ENCODE data around the gene UQCR10. TPM values are rescaled to one million over a fixed set of nuclear protein-coding genes. Genes with fewer than 3 reads are reported as not detected.

UQCR10 gene
- total and polyA plus RNA-seq, 9 of the 15 experiments (the other 6 are each of a cell fraction or from before 2014, with no cell fraction given) = 128 to 903 (median 163) TPM

DNA sequence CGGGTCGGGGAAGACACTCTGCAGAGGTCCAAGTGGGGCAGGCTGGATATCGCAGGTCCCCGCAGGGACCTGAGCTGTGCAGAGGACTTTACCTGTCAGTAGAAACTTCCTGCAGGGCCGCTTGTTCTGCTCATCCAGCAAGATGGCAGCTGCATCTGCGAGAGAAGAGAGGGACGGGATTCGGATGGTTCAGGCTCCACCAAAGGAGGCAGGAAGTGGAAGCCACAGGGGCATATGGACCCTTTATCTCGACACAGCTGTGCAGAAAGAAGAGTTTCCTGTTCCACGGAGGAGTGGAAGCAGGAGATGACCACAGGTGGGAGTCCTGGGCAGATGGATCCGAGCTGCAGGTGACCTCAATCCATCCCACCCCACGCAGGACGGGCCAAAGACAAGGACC lies 24.8 kb upstream of the UQCR10 start:
- ChIA-PET CTCF (ENCODE audit: low intra/inter-chr PET ratio) (no interaction called here), POLR2A (no interaction called here)
- WGBS (ENCODE audit: insufficient coverage, low coverage, missing lambda C conversion rate) = 33% methylated on average over 6 of the region's 13 CpGs

More for the DNA sequence above, 24.8 kb upstream of the UQCR10 start:
- Histone ChIP-seq H3K4me1 (replicated peaks in 1 of 2; ENCODE audit: control insufficient read depth in 2 of 2, insufficient read depth in 2 of 2, low read length in 2 of 2) (peaks cover 0 to 7% of the 10 kb centered on the region in 2 experiments; a peak in 2 of 5 replicates), H3K27ac (ENCODE audit: extremely low read depth, low read depth, low read length) (no peak overlapping the region), H3K9ac (ENCODE audit: insufficient read depth in 1 of 2, low read depth in 2 of 2, low read length in 2 of 2) (0 out of 4 replicates have a peak overlapping the region, but pooled peaks of 1 of the 2 experiments have one; percentile 58), H3K27me3 (ENCODE audit: control insufficient read depth in 2 of 2, insufficient read depth in 2 of 2, low read length in 2 of 2) (no peaks in the 10 kb centered on the region), H3K4me2 (ENCODE audit: insufficient read depth, low read length) (no peak overlapping the region), H4K20me1 (replicated peaks; ENCODE audit: control insufficient read depth, insufficient read depth, low read length) (no peaks in the 10 kb centered on the region), H3K9me1 (ENCODE audit: control insufficient read depth, insufficient read depth, low read length) (no peaks in the 10 kb centered on the region), H2AFZ (ENCODE audit: low read depth, low read length) (no peak overlapping the region), H3K9me3 (replicated peaks; ENCODE audit: control insufficient read depth, insufficient read depth, low read depth, low read length) (no peaks in the 10 kb centered on the region), H3K36me3 (ENCODE audit: control insufficient read depth, insufficient read depth, low read length) (no peaks in the 10 kb centered on the region), H3K4me3 (no peak overlapping the region), H3K79me2 (ENCODE audit: control insufficient read depth, insufficient read depth, low read length) (no peaks in the 10 kb centered on the region)
- no TSS peak for BruUV-seq (replicated peaks)
- TF ChIP-seq SAP30 (IDR thresholded peaks at IDR 0.05; ENCODE audit: borderline replicate concordance, insufficient read depth, low read depth, low read length, poor library complexity, severe bottlenecking) (no peak), MCM2 (IDR thresholded peaks at IDR 0.05; ENCODE audit: low read depth) (no peak), U2AF2 (optimal IDR thresholded peaks at IDR 0.05; ENCODE audit: low read depth, low read length) (no peak), CREM (IDR thresholded peaks at IDR 0.05; ENCODE audit: low read depth) (no peak), ZNF778 (CRISPR knock-in tag; IDR thresholded peaks at IDR 0.05) (no peak), FOXA1 (IDR thresholded peaks at IDR 0.05; ENCODE audit: borderline replicate concordance) (no peak), BRD9 (IDR thresholded peaks at IDR 0.05; ENCODE audit: low read depth, partially characterized antibody) (no peak)
- TF ChIP-seq, protein P1, sequence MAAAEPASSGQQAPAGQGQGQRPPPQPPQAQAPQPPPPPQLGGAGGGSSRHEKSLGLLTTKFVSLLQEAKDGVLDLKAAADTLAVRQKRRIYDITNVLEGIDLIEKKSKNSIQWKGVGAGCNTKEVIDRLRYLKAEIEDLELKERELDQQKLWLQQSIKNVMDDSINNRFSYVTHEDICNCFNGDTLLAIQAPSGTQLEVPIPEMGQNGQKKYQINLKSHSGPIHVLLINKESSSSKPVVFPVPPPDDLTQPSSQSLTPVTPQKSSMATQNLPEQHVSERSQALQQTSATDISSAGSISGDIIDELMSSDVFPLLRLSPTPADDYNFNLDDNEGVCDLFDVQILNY (CRISPR knock-in tag; IDR thresholded peaks at IDR 0.05) = no peak
- TF ChIP-seq, protein P2, sequence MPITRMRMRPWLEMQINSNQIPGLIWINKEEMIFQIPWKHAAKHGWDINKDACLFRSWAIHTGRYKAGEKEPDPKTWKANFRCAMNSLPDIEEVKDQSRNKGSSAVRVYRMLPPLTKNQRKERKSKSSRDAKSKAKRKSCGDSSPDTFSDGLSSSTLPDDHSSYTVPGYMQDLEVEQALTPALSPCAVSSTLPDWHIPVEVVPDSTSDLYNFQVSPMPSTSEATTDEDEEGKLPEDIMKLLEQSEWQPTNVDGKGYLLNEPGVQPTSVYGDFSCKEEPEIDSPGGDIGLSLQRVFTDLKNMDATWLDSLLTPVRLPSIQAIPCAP (CRISPR knock-in tag; IDR thresholded peaks at IDR 0.05; ENCODE audit: borderline replicate concordance) = no peak
- TF ChIP-seq, protein P3, sequence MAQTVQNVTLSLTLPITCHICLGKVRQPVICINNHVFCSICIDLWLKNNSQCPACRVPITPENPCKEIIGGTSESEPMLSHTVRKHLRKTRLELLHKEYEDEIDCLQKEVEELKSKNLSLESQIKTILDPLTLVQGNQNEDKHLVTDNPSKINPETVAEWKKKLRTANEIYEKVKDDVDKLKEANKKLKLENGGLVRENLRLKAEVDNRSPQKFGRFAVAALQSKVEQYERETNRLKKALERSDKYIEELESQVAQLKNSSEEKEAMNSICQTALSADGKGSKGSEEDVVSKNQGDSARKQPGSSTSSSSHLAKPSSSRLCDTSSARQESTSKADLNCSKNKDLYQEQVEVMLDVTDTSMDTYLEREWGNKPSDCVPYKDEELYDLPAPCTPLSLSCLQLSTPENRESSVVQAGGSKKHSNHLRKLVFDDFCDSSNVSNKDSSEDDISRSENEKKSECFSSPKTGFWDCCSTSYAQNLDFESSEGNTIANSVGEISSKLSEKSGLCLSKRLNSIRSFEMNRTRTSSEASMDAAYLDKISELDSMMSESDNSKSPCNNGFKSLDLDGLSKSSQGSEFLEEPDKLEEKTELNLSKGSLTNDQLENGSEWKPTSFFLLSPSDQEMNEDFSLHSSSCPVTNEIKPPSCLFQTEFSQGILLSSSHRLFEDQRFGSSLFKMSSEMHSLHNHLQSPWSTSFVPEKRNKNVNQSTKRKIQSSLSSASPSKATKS (CRISPR knock-in tag; IDR thresholded peaks at IDR 0.05) = no peak
- ATAC-seq (no peak), DNase-seq (ENCODE audit: extremely low read depth in 1 of 4, low spot score in 3 of 4) (no peak), FAIRE-seq (no peak)
- intact Hi-C loops (cut with micrococcal nuclease) (no loop called here), in situ Hi-C loops (cut with MboI) (no loop called here)
